Skeletal muscle tissue (tissue), 4 donors: Measurements from ENCODE around the gene IL1B. TPM values are rescaled to one million over a fixed set of nuclear protein-coding genes. Genes with fewer than 3 reads are reported as not detected.

Experiments
- H3K27ac ChIP-seq: one replicate; pipeline ENCODE4 v1.7.0; 2013; ENCODE audit warnings: mild to moderate bottlenecking, low read depth, low read length, inconsistent platforms
- H3K27me3 ChIP-seq, 3 donors: one replicate each; pipeline ENCODE4 v1.7.0; 2013; ENCODE audit warnings: low read length in 3 of 3; ENCODE audit not compliant: control insufficient read depth in 3 of 3, insufficient read depth in 3 of 3
- H3K36me3 ChIP-seq, 3 donors: one replicate each; pipeline ENCODE4 v1.7.0; 2013; ENCODE audit warnings: low read length in 3 of 3; ENCODE audit not compliant: control insufficient read depth in 3 of 3, insufficient read depth in 3 of 3
- H3K4me1 ChIP-seq, 3 donors: one replicate each; pipeline ENCODE4 v1.7.0; 2013; ENCODE audit warnings: low read length in 3 of 3, mild to moderate bottlenecking in 3 of 3; ENCODE audit not compliant: control insufficient read depth in 3 of 3, insufficient read depth in 3 of 3
- H3K4me3 ChIP-seq, 3 donors: one replicate each; pipeline ENCODE4 v1.7.0; 2013; ENCODE audit warnings: low read length in 3 of 3
- H3K9ac ChIP-seq, 3 donors: one replicate each; pipeline ENCODE4 v1.7.0; 2013; ENCODE audit warnings: low read length in 3 of 3, mild to moderate bottlenecking in 3 of 3, moderate library complexity in 2 of 3, low read depth in 1 of 3
- H3K9me3 ChIP-seq, 3 donors: one replicate each; pipeline ENCODE4 v1.7.0; 2013; ENCODE audit warnings: low read length in 3 of 3; ENCODE audit not compliant: control insufficient read depth in 3 of 3
- total RNA-seq: library from RNA; depleted of rRNA; stranded (reverse); fragments of >200 nt; gene quantifications from one replicate; pipeline ENCODE4 v1.2.3, GENCODE V29; 2014
- donor health status: Osteomylitis.

Gene IL1B
- total RNA-seq, 1 donor from 2014 or later = 1.0 TPM

- Histone ChIP-seq H3K36me3 (no peaks in the 10 kb centered on the region), H3K9me3 (no peaks in the 10 kb centered on the region), H3K27me3 (no peaks in the 10 kb centered on the region), H3K4me1 (peaks cover 0 to 10% (median 0%) of the 10 kb centered on the region in 3 donors), H3K27ac (no peak overlapping the region), H3K9ac (no peak overlapping the region), H3K4me3 (no peak overlapping the region)
Measured at GRCh38 chr2:112829961-112830681, 6.5 kb downstream of the IL1B start.

- H3K27me3 ChIP-seq = no peaks in the 10 kb centered on the region
- H3K9ac ChIP-seq = no peak overlapping the region
- no peak overlapping the region for H3K4me3 ChIP-seq
- no peak overlapping the region for H3K27ac ChIP-seq
- peaks cover 0 to 8% (median 0%) of the 10 kb centered on the region in 3 donors for H3K4me1 ChIP-seq
- H3K36me3 ChIP-seq = no peaks in the 10 kb centered on the region
- H3K9me3 ChIP-seq = no peaks in the 10 kb centered on the region
Measured at GRCh38 chr2:112829101-112829960, 7.2 kb downstream of the IL1B start.

- Histone ChIP-seq H3K4me3 (no peak overlapping the region), H3K36me3 (no peaks in the 10 kb centered on the region), H3K9ac (no peak overlapping the region)
Measured at GRCh38 chr2:112828251-112828691, 8.3 kb downstream of the IL1B start.

GRCh38 chr2:112827604-112828185 lies 8.9 kb downstream of the IL1B start:
- H3K4me1 ChIP-seq = peaks cover 0 to 4% (median 0%) of the 10 kb centered on the region in 3 donors
- H3K4me3 ChIP-seq = no peak overlapping the region
- H3K36me3 ChIP-seq = no peaks in the 10 kb centered on the region
- H3K9me3 ChIP-seq = no peaks in the 10 kb centered on the region
- no peaks in the 10 kb centered on the region for H3K27me3 ChIP-seq
- no peak overlapping the region for H3K27ac ChIP-seq
- H3K9ac ChIP-seq = no peak overlapping the region

More at GRCh38 chr2:112828251-112828691, 8.3 kb downstream of the IL1B start:
- H3K27me3 ChIP-seq = no peaks in the 10 kb centered on the region
- H3K9me3 ChIP-seq = no peaks in the 10 kb centered on the region
- no peak overlapping the region for H3K27ac ChIP-seq
- peaks cover 0 to 4% (median 0%) of the 10 kb centered on the region in 3 donors for H3K4me1 ChIP-seq

GRCh38 chr2:112827009-112827408 lies 9.6 kb downstream of the IL1B start:
- no peaks in the 10 kb centered on the region for H3K36me3 ChIP-seq
- H3K9ac ChIP-seq = no peak overlapping the region
- H3K9me3 ChIP-seq = no peaks in the 10 kb centered on the region
- no peaks in the 10 kb centered on the region for H3K27me3 ChIP-seq
- peaks cover 0 to 4% (median 0%) of the 10 kb centered on the region in 3 donors for H3K4me1 ChIP-seq
- no peak overlapping the region for H3K27ac ChIP-seq
- H3K4me3 ChIP-seq = no peak overlapping the region

GRCh38 chr2:112825706-112826105 lies 10.9 kb downstream of the IL1B start:
- H3K36me3 ChIP-seq = no peaks in the 10 kb centered on the region
- no peaks in the 10 kb centered on the region for H3K9me3 ChIP-seq

GRCh38 chr2:112824694-112825085 lies 11.9 kb downstream of the IL1B start:
- H3K9ac ChIP-seq = no peak overlapping the region
- no peak overlapping the region for H3K4me3 ChIP-seq
- H3K9me3 ChIP-seq = no peaks in the 10 kb centered on the region
- no peaks in the 10 kb centered on the region for H3K27me3 ChIP-seq
- no peaks in the 10 kb centered on the region for H3K4me1 ChIP-seq
- H3K36me3 ChIP-seq = no peaks in the 10 kb centered on the region
- no peak overlapping the region for H3K27ac ChIP-seq

More at GRCh38 chr2:112825706-112826105, 10.9 kb downstream of the IL1B start:
- no peak overlapping the region for H3K9ac ChIP-seq
- H3K27me3 ChIP-seq = no peaks in the 10 kb centered on the region
- H3K4me3 ChIP-seq = no peak overlapping the region
- no peak overlapping the region for H3K27ac ChIP-seq
- H3K4me1 ChIP-seq = no peaks in the 10 kb centered on the region

- Histone ChIP-seq H3K4me1 (no peaks in the 10 kb centered on the region), H3K9ac (no peak overlapping the region), H3K27ac (no peak overlapping the region), H3K27me3 (no peaks in the 10 kb centered on the region), H3K9me3 (no peaks in the 10 kb centered on the region), H3K4me3 (no peak overlapping the region), H3K36me3 (no peaks in the 10 kb centered on the region)
Measured at GRCh38 chr2:112821682-112822081, 14.9 kb downstream of the IL1B start.

- no peak overlapping the region for H3K27ac ChIP-seq
Measured at GRCh38 chr2:112821142-112821541, 15.4 kb downstream of the IL1B start.

GRCh38 chr2:112820343-112820742 lies 16.2 kb downstream of the IL1B start:
- no peak overlapping the region for H3K9ac ChIP-seq
- H3K9me3 ChIP-seq = no peaks in the 10 kb centered on the region

More at GRCh38 chr2:112821142-112821541, 15.4 kb downstream of the IL1B start:
- H3K4me1 ChIP-seq = no peaks in the 10 kb centered on the region
- H3K9ac ChIP-seq = no peak overlapping the region
- H3K4me3 ChIP-seq = no peak overlapping the region
- H3K36me3 ChIP-seq = no peaks in the 10 kb centered on the region
- no peaks in the 10 kb centered on the region for H3K9me3 ChIP-seq
- no peaks in the 10 kb centered on the region for H3K27me3 ChIP-seq

More at GRCh38 chr2:112820343-112820742, 16.2 kb downstream of the IL1B start:
- Histone ChIP-seq H3K27me3 (no peaks in the 10 kb centered on the region), H3K36me3 (no peaks in the 10 kb centered on the region), H3K4me3 (no peak overlapping the region), H3K27ac (no peak overlapping the region), H3K4me1 (no peaks in the 10 kb centered on the region)
